WI38 (cell line): ENCODE measurements around the gene FBN2.

ENCODE experiments used
- H3K4me3 ChIP-seq: 2 replicates; pipeline ENCODE4 v1.5.1; 2011; ENCODE audit warnings: low read depth, mild to moderate bottlenecking, control low read depth, low read length
- TF ChIP-seq, protein P1 (sequence below): IDR thresholded peaks from 2 replicates; pipeline ENCODE4 v1.5.1; 2012; ENCODE audit warnings: low read depth, mild to moderate bottlenecking, control low read depth, low read length

FBN2 gene

GRCh38 chr5:128535251-128535650 lies 2.8 kb downstream of the FBN2 start:
- peak overlapping the region; percentile 75 for H3K4me3 ChIP-seq
- TF ChIP-seq, protein P1, sequence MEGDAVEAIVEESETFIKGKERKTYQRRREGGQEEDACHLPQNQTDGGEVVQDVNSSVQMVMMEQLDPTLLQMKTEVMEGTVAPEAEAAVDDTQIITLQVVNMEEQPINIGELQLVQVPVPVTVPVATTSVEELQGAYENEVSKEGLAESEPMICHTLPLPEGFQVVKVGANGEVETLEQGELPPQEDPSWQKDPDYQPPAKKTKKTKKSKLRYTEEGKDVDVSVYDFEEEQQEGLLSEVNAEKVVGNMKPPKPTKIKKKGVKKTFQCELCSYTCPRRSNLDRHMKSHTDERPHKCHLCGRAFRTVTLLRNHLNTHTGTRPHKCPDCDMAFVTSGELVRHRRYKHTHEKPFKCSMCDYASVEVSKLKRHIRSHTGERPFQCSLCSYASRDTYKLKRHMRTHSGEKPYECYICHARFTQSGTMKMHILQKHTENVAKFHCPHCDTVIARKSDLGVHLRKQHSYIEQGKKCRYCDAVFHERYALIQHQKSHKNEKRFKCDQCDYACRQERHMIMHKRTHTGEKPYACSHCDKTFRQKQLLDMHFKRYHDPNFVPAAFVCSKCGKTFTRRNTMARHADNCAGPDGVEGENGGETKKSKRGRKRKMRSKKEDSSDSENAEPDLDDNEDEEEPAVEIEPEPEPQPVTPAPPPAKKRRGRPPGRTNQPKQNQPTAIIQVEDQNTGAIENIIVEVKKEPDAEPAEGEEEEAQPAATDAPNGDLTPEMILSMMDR: no peak

- H3K4me3 ChIP-seq: peak overlapping the region; percentile 75; the same call in 1 of the 2 replicates
- TF ChIP-seq, protein P1: no peak
These were observed 3.3 kb downstream of the FBN2 start for GRCh38 chr5:128534726-128535125.

GRCh38 chr5:128532776-128533175 lies 5.3 kb downstream of the FBN2 start:
- TF ChIP-seq, protein P1: no peak
- H3K4me3 ChIP-seq: no peak overlapping the region

- no peak overlapping the region for H3K4me3 ChIP-seq
- TF ChIP-seq, protein P1: no peak
These were observed 5.9 kb downstream of the FBN2 start for GRCh38 chr5:128532127-128532526.

- TF ChIP-seq, protein P1: no peak
These were observed 9.3 kb downstream of the FBN2 start for GRCh38 chr5:128528637-128529255.

GRCh38 chr5:128528126-128528525 lies 9.9 kb downstream of the FBN2 start:
- no peak overlapping the region for H3K4me3 ChIP-seq
- TF ChIP-seq, protein P1: no peak

More at GRCh38 chr5:128528637-128529255, 9.3 kb downstream of the FBN2 start:
- H3K4me3 ChIP-seq: no peak overlapping the region

DNA sequence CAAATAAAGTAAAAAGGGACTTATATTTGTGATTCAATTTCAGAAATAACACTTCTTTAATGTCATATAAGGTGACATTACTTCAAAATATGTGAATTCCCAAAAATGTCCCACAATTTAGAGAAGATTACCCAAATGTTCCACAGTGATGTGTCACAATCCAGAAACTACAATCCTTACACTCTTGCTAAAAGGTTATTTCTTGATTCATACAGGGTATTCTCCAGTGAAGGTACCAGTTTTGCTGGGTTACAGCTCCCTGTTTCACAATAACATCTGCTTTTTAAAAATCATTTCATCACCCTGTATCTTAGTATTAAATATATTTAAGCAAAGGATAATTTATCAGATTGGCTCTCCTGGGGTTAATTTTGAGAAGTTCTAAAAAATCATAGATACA lies 11.0 kb downstream of the FBN2 start:
- no peak overlapping the region for H3K4me3 ChIP-seq
- TF ChIP-seq, protein P1: no peak
